ENCODE results near the gene KCNJ9.

Gene KCNJ9

DNA sequence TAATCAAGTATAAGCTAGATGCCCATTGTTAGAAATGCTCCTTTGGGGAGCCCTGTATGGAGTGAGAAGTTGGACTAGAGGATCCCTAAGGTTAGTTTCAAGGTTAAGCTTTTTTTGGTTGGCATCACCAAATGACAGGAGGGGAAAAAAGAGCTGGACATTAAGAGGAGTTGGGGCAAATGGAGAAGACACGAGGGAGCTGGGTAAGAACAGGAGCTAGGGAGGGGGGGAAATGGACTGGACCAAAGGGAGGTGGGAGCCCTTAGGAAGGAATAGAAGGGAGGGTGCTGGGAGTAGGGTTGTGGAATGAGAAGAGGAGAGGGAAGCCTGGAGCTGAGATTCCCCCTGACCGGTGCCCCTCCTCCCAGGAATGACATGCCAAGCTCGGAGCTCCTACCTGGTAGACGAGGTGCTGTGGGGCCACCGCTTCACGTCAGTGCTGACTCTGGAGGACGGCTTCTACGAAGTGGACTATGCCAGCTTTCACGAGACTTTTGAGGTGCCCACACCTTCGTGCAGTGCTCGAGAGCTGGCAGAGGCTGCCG, 5.9 kb downstream of the KCNJ9 start:
- no peak for DNase-seq (ENCODE audit: low read depth)

DNA sequence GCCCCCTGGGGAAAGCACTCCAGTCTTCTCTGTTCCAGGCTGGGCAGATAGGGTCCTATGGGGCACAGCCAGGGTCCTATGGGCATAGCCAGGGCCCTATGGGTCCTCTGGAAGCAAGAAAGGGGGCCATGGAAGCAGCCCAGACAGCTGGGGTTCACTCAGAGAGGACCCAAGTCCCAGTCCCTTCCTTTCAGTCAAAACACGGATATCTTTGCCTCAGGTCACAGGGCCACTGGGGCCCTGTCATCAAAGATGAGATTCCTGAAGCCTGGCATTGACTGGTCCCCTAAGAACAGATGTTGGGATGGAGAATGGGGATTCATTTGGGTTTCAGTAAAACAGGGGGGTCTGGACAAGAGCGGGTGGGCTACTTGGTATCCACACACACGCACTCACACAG, 8.5 kb downstream of the KCNJ9 start:
- DNase-seq (ENCODE audit: low read depth) = no peak

GRCh38 chr1:160090760-160091159, 9.4 kb downstream of the KCNJ9 start:
- peak; percentile 18 for DNase-seq (ENCODE audit: low read depth)

GRCh38 chr1:160091666-160092223, 10.4 kb downstream of the KCNJ9 start:
- DNase-seq (ENCODE audit: low read depth) = no peak

DNA sequence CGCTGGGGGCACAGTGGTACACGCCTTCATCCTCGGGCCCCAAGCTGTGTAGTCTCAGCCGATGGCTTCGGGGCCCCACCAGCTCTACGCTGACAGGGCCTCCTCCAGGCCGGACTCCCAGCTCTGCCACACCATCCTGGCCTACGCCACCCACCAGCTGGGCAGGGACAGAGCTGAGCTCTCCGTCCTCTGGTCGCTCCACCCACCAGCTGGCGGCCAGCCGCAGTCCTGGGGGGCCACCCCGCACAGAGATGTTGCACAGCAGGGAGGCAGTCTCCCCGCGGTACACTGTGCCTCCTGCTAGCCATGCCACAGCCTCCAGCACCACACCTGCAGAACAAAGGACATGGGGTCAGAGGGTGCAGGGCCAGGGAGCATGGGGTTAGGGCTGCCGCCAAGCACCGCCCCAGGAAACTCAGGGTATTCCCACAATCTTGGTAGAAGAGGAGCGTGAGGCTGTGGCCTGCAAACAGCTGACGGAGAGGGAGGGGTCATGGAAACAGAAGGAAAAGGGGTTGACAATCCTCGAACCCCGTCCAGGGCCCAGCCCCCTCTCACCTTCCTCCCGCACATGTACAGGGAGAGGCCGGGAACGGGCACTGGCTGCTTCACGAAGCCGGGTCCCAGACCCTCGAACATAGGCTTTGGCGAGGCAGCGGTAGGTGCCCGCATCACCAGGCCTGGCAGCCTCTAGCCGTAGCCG, 11.2 kb downstream of the KCNJ9 start:
- no peak for DNase-seq (ENCODE audit: low read depth)

GRCh38 chr1:160093069-160093395, 11.7 kb downstream of the KCNJ9 start:
- DNase-seq (ENCODE audit: low read depth) = no peak

DNA sequence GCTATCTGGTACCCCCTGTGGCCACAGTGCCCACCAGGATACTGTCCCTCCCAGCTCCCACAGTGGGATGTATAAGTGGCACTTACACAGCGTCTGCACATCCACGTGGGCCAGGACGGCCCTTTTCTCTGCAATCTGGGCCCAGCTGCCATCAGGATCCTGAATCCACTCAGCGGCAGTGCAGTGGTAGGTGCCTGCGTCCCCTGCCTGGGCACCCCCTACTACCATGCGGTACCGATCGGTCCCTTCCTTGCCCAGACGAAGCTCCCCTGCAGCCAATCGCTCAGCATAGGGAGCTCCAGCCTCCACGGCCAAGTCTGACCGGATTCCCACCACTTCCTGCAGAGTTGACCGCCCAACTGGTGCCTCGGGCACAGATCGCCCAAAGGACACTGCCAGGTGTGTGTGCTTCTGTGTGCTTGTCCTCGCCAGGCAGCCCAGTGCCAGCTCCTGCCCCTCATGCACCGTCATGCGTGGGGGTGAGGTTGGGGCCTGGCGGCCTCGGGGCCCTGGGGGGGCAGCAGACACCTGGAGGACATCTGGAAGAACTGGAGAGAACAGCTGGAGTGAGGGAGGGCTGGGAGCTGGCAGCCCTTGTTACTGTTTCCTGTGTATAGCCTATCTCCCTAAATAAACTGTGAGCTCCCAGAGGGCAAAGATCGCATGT, 12.4 kb downstream of the KCNJ9 start:
- DNase-seq (ENCODE audit: low read depth) = no peak

DNA sequence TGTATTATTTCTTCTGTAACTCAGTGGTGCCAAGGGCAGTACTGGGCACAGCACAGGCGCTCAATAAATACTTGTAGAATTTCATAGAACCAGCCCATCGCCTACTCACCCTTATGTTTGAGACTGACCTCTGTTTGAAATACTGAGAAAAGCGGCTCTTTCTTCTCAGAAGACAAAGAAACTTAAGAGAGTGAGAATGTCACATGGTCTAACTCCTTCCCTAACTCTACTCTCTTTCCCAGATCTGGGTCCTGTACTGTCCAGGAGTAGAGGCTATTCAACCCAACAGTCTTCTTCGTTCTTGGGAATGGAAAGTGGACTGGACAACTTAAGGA, 12.9 kb downstream of the KCNJ9 start:
- DNase-seq (ENCODE audit: low read depth) = no peak

GRCh38 chr1:160094806-160095205, 13.5 kb downstream of the KCNJ9 start:
- no peak for DNase-seq (ENCODE audit: low read depth)

DNA sequence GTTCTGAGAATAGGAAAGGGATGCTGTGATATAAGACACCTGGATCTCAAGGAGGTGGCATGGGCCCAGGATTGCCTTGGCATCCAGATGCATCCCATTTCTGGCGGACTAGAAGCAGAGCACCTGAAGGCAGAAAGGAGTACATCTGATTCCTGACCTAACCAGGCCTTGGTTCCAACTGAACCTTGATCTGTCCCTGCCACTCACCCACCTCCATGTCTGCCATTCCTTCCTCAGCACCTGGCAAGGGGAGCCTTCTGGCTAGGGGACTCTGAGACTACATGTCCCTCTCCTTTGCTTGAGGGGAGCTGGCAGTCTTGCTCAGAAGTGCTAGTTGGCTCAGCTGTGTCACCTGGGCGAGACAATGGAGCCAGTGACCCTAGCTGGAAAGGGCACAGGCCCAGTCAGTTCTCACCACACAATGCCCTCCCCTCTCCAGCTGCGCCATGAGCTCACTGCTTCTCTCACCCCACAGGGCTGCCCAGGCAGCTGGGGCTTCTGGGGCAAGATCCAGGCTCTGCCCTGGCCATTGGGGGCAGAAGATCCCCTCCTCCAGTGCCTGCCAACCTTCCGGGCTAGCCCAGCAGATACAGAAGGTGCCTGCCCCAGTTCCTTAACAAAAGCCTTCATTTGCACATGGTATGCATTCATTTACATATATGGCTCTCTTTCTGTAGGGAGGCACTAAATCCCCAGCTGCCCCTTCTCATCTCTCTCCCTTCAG, 14.2 kb downstream of the KCNJ9 start:
- DNase-seq (ENCODE audit: low read depth) = no peak

GRCh38 chr1:160096274-160097116, 15.2 kb downstream of the KCNJ9 start:
- peak; percentile 70 for DNase-seq (ENCODE audit: low read depth)

DNA sequence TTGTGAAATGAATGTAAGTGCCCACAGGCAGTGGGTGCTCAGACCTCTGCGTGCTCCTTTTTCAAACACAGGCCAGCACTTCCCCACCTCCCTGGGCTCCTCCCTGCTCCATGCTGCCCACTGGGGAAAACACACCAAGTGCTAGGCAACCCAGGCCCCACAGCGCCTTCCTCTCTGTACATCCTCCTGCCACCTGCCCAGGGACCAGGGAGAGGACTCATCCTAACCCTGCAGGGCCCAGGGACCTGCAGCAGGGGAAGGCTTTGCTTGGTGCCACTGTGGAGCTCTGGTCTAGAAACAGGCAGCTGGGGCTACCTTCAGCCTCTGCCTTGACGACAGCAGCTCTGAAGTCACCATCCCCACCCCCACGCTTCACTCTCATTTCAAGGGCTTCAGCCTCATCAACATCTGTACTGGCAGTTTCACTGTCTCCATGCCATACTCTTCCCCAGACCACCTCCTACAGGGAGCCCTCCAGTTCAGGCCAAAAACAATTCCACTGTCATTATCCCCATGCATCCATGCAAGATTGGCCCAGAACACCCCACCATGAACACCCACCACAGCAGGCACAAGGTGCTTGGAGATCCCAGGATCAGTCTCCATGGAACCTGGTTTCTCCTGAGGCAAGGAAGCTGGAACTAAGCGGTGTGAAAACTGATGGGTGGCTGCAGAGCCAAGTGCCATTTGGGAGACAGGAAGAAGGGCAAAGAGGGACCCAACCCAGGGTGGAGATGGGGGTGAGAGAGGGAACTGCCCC, 16.0 kb downstream of the KCNJ9 start:
- no peak for DNase-seq (ENCODE audit: low read depth)

- DNase-seq (ENCODE audit: low read depth) = peak; percentile 84
These were observed 16.8 kb downstream of the KCNJ9 start, which contains the start of gene IGSF8 for GRCh38 chr1:160097911-160098851. Gene IGSF8, minus strand, starts transcription at chr1:160098619. Its CDS starts 147 bp downstream, at chr1:160098472.

DNA sequence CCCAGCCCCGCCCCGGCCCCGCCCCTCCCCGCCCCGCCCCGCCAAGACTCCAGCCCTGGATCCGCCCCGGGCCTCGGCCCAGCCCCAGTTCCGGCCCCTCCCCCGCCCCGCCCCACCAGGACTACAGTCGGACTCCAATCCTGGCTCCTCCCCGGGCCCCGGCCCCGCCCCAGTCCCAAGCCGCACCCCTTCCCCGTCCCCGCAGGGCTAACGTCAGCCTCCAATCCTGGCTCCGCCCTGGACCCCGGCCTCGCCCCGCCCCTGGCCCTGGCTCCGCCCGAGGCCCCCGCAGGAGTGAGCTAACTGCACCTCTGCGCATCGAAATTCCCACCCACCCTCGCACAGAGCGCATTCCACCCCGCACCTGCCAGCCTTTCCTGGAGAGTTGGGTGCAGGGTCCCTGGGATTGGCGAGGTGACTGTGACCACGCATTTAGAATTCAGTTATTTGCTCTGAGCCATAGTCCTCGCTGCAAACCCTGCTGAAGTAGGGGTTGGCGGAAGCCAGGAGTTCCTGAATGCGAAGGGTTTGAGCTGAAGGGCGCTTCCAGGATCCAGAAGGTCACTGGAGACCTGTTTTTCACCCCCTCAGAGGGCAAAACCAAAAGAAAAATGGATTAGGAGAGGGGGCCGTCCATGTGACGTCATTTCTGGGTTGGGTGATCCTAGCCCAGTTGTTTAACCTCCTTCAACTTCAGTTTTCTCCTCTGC, 17.7 kb downstream of the KCNJ9 start:
- peak; percentile 94 for DNase-seq (ENCODE audit: low read depth)

- DNase-seq (ENCODE audit: low read depth) = no peak
These were observed 18.5 kb downstream of the KCNJ9 start for GRCh38 chr1:160099716-160100375.

- DNase-seq (ENCODE audit: low read depth) = peak; percentile 86
These were observed 19.8 kb downstream of the KCNJ9 start for GRCh38 chr1:160101037-160101716.

- DNase-seq (ENCODE audit: low read depth) = peak; percentile 21
These were observed 20.6 kb downstream of the KCNJ9 start for GRCh38 chr1:160101717-160102522.
